MCF 10A (cell line): Measurements from ENCODE around the gene YBX3. TPM values are rescaled to one million over a fixed set of nuclear protein-coding genes. Genes with fewer than 3 reads are reported as not detected.
"Not testable (repeated sequence)": the region's sequence is repeated elsewhere in the genome, so short reads cannot be mapped to it uniquely, and the experiment has no call there.

ENCODE experiments used
- BruUV-seq: library from RNA; stranded (reverse); fragments of 400-500 nt; replicated peaks from 2 replicates; lab custom pipeline; 2021; lab: Mats Ljungman, UMichigan
- CTCF ChIA-PET: fragments of 300-600 bp; sonication (Branson Sonifier 250); formaldehyde crosslinking; extraction: SDS; loops from one replicate; lab custom pipeline; 2021; ENCODE audit warnings: antibody characterized with exemption, inconsistent platforms; lab: Yijun Ruan, JAX
- POLR2A ChIA-PET: fragments of 300-600, 350-650 bp; sonication (Branson Sonifier 250); formaldehyde crosslinking; extraction: SDS; loops from one replicate; lab custom pipeline; 2020; ENCODE audit warnings: antibody characterized with exemption, inconsistent platforms; lab: Yijun Ruan, JAX
- DNase-seq: peaks from one replicate; pipeline ENCODE4 v3.0.0-alpha.2; 2018; ENCODE audit not compliant: unreplicated experiment
- H3K27ac Mint-ChIP-seq: one replicate; pipeline ENCODE4 v1.8.0; 2022; ENCODE audit warnings: mild to moderate bottlenecking, low read depth, mixed read lengths; ENCODE audit not compliant: unreplicated experiment
- H3K27me3 Mint-ChIP-seq: one replicate; pipeline ENCODE4 v1.8.0; 2022; ENCODE audit warnings: mixed read lengths; ENCODE audit not compliant: insufficient read depth, unreplicated experiment
- H3K36me3 Mint-ChIP-seq: one replicate; pipeline ENCODE4 v1.8.0; 2022; ENCODE audit warnings: mild to moderate bottlenecking, moderate library complexity, mixed read lengths; ENCODE audit not compliant: insufficient read depth, unreplicated experiment
- H3K4me1 Mint-ChIP-seq: one replicate; pipeline ENCODE4 v1.8.0; 2022; ENCODE audit warnings: mixed read lengths; ENCODE audit not compliant: insufficient read depth, unreplicated experiment
- H3K4me3 Mint-ChIP-seq: one replicate; pipeline ENCODE4 v1.8.0; 2022; ENCODE audit warnings: mild to moderate bottlenecking, moderate library complexity, mixed read lengths; ENCODE audit not compliant: unreplicated experiment
- H3K9me3 Mint-ChIP-seq: one replicate; pipeline ENCODE4 v1.8.0; 2022; ENCODE audit warnings: mixed read lengths; ENCODE audit not compliant: unreplicated experiment
- intact Hi-C: fragments of 100-400 bp; cut with micrococcal nuclease; formaldehyde crosslinking; loops from 2 replicates; pipeline ENCODE4 v1.14.1; 2022
- total RNA-seq: library from RNA; stranded (reverse); gene quantifications from 2 replicates; pipeline ENCODE4 v1.2.3, GENCODE V29; 2022
- TF ChIP-seq, protein P1 (sequence below): fragments of 200-600 bp; IDR thresholded peaks from one replicate; pipeline ENCODE4 v1.8.0; 2022; ENCODE audit warnings: antibody characterized with exemption, mild to moderate bottlenecking; ENCODE audit not compliant: unreplicated experiment

Gene YBX3
- total RNA-seq, 1 experiment from 2014 or later = 577 TPM

- TF ChIP-seq, protein P1, sequence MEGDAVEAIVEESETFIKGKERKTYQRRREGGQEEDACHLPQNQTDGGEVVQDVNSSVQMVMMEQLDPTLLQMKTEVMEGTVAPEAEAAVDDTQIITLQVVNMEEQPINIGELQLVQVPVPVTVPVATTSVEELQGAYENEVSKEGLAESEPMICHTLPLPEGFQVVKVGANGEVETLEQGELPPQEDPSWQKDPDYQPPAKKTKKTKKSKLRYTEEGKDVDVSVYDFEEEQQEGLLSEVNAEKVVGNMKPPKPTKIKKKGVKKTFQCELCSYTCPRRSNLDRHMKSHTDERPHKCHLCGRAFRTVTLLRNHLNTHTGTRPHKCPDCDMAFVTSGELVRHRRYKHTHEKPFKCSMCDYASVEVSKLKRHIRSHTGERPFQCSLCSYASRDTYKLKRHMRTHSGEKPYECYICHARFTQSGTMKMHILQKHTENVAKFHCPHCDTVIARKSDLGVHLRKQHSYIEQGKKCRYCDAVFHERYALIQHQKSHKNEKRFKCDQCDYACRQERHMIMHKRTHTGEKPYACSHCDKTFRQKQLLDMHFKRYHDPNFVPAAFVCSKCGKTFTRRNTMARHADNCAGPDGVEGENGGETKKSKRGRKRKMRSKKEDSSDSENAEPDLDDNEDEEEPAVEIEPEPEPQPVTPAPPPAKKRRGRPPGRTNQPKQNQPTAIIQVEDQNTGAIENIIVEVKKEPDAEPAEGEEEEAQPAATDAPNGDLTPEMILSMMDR = no peak
- Mint-ChIP-seq H3K4me1 (no peaks in the 10 kb centered on the region), H3K27me3 (peaks cover 25% of the 10 kb centered on the region), H3K36me3 (no peaks in the 10 kb centered on the region), H3K27ac (no peak overlapping the region), H3K4me3 (no peak overlapping the region), H3K9me3 (no peaks in the 10 kb centered on the region)
- POLR2A ChIA-PET = interaction anchor here (7.1 kb wide), 1 partner anchor 26 kb away, joined by 192 read pairs; the partner anchor contains the start of gene YBX3
- CTCF ChIA-PET = interaction anchor here (1.6 to 4.3 kb wide), 4 partner anchors 15 to 73 kb away, joined by 3 to 36 read pairs (median 6); partner anchors contain the start of gene YBX3
- DNase-seq = no peak
- BruUV-seq = no TSS peak
- intact Hi-C loops = no loop called here
Observed at GRCh38 chr12:10747730-10748129, 24.6 kb upstream of the YBX3 start.

- H3K4me1 Mint-ChIP-seq, DNase-seq, H3K27ac Mint-ChIP-seq, H3K4me3 Mint-ChIP-seq, intact Hi-C loops, H3K36me3 Mint-ChIP-seq, H3K9me3 Mint-ChIP-seq, POLR2A ChIA-PET, BruUV-seq: not testable (repeated sequence)
- peaks cover 25% of the 10 kb centered on the region for H3K27me3 Mint-ChIP-seq
- CTCF ChIA-PET = interaction anchor here (1.6 kb wide), 1 partner anchor 508 kb away, joined by 7 read pairs; no protein-coding TSS in a partner anchor
Observed at GRCh38 chr12:10743420-10743819, 20.3 kb upstream of the YBX3 start.

DNA sequence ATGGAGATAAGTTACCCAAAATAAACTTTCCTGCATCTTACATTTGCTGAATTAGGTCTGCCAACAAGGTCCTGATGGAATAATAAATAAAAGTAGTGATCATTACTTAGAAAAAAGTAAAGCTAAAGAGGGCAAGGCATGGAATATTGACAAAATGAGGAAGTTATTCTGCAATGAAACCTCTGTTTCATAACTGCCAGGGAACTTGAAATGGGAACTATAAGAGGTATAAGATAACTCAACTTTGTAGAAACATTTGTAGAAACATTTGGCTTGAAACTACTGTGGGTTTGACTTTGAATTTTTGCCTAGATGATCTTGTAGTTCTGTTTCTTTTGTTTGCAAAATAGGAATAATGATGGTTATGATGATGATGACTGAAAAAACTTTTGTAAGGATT lies 18.7 kb upstream of the YBX3 start:
- TF ChIP-seq, protein P1 = no peak
- Mint-ChIP-seq H3K4me1 (no peaks in the 10 kb centered on the region), H3K27ac (no peak overlapping the region), H3K36me3 (no peaks in the 10 kb centered on the region), H3K9me3 (no peaks in the 10 kb centered on the region), H3K27me3 (peaks cover 23% of the 10 kb centered on the region), H3K4me3 (no peak overlapping the region)
- BruUV-seq = no TSS peak
- no peak for DNase-seq
- ChIA-PET POLR2A (no interaction called here), CTCF (interaction anchor here (1.6 kb wide), 1 partner anchor 506 kb away, joined by 7 read pairs; no protein-coding TSS in a partner anchor)
- intact Hi-C loops = no loop called here

DNA sequence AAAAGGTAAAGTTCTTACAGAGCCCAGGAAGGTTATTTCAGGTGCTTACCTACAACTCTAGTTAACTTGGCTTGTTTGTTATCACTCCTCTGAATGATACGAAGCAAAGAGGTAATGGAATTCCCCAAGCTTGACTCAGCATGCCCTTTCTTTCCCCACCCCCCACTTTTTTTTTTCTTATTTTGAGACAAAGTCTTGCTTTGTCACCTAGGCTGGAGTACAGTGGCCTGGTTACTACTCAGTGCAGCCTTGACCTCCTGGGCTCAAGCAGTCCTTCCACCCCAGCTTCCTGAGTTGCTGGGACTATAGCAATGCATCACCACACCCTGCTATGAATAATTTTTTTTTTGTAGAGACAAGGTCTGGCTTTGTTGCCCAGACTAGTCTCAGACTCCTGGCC lies 17.1 kb upstream of the YBX3 start:
- intact Hi-C loops = no loop called here

More for the DNA sequence above, 17.1 kb upstream of the YBX3 start:
- ChIA-PET POLR2A (interaction anchor here (0.6 to 2.7 kb wide), 4 partner anchors 8 to 17 kb away, joined by 3 to 21 read pairs (median 7); partner anchors contain the start of gene YBX3), CTCF (interaction anchor here (0.9 to 1.7 kb wide), 3 partner anchors 10 to 460 kb away, joined by 4 to 6 read pairs (median 5); no protein-coding TSS in a partner anchor)
- no peak overlapping the region for H3K4me3 Mint-ChIP-seq
- no peaks in the 10 kb centered on the region for H3K9me3 Mint-ChIP-seq
- H3K36me3 Mint-ChIP-seq = no peaks in the 10 kb centered on the region
- no peaks in the 10 kb centered on the region for H3K4me1 Mint-ChIP-seq
- no TSS peak for BruUV-seq
- TF ChIP-seq, protein P1 = no peak
- peaks cover 6% of the 10 kb centered on the region for H3K27me3 Mint-ChIP-seq
- DNase-seq = no peak
- H3K27ac Mint-ChIP-seq = no peak overlapping the region
